Panc1 (cell line): ENCODE results near the gene KIAA1958. TPM values are rescaled to one million over a fixed set of nuclear protein-coding genes. Genes with fewer than 3 reads are reported as not detected.

Experiments
- ATAC-seq: fragments of 200-7000 bp; cut with Tn5 transposase; 2 replicates; pipeline ENCODE4 v1.9.1; 2020; ENCODE audit warnings: mild to moderate bottlenecking, moderate library complexity
- BruUV-seq: library from RNA; stranded (reverse); fragments of 400-500 nt; replicated peaks from 2 replicates; lab custom pipeline; 2021; lab: Mats Ljungman, UMichigan
- CTCF ChIA-PET: fragments of 300-600 bp; sonication (Branson Sonifier 250); formaldehyde crosslinking; loops from one replicate; lab custom pipeline; 2022; ENCODE audit warnings: antibody characterized with exemption; lab: Charles Lee
- POLR2A ChIA-PET: fragments of 300-600 bp; sonication (Branson Sonifier 250); formaldehyde crosslinking; loops from one replicate; lab custom pipeline; 2022; ENCODE audit warnings: antibody characterized with exemption; lab: Charles Lee
- DNase-seq: peaks from one replicate; pipeline ENCODE4 v3.0.0-alpha.2; 2010; ENCODE audit warnings: low read depth, low spot score
- H3K27ac ChIP-seq: 2 replicates; pipeline ENCODE4 v1.5.1; 2011; ENCODE audit warnings: mild to moderate bottlenecking, low read length, inconsistent platforms
- H3K27me3 ChIP-seq: fragments of 200-500 bp; sonication (Bioruptor generic); 2 replicates; pipeline ENCODE4 v1.6.0; 2014; ENCODE audit warnings: low read length, inconsistent platforms; ENCODE audit not compliant: control insufficient read depth, insufficient read depth
- H3K36me3 ChIP-seq: fragments of 200-500 bp; sonication (Bioruptor generic); 2 replicates; pipeline ENCODE4 v1.5.1; 2014; ENCODE audit warnings: inconsistent platforms, mild to moderate bottlenecking, low read length, moderate library complexity; ENCODE audit not compliant: control insufficient read depth, insufficient read depth
- H3K4me1 ChIP-seq: 2 replicates; pipeline ENCODE4 v1.5.1; 2011; ENCODE audit warnings: inconsistent platforms, mild to moderate bottlenecking, low read length, moderate library complexity; ENCODE audit not compliant: control insufficient read depth, insufficient read depth
- H3K4me3 ChIP-seq, 2 experiments: 2 replicates each; pipeline ENCODE4 v1.5.1; 2011 to 2012; ENCODE audit warnings: low read depth in 2 of 2, low read length in 2 of 2, mild to moderate bottlenecking in 2 of 2, inconsistent platforms in 1 of 2, moderate library complexity in 1 of 2
- H3K9me3 ChIP-seq: fragments of 200-500 bp; sonication (Bioruptor generic); 2 replicates; pipeline ENCODE4 v1.5.1; 2014; ENCODE audit warnings: low read depth, mild to moderate bottlenecking, inconsistent platforms, low read length, moderate library complexity; ENCODE audit not compliant: control insufficient read depth, insufficient read depth
- POLR2AphosphoS5 ChIP-seq: IDR thresholded peaks from 2 replicates; pipeline ENCODE4 v1.6.1; 2012; ENCODE audit warnings: mild to moderate bottlenecking, low read depth, low read length, moderate library complexity
- SIN3A ChIP-seq: IDR thresholded peaks from 2 replicates; pipeline ENCODE4 v1.6.1; 2012; ENCODE audit warnings: low read depth, mild to moderate bottlenecking, low read length, moderate library complexity, borderline replicate concordance; ENCODE audit not compliant: insufficient read depth
- TCF7L2 ChIP-seq: IDR thresholded peaks from 2 replicates; pipeline ENCODE4 v1.6.1; 2011; ENCODE audit warnings: mild to moderate bottlenecking, low read depth, low read length, inconsistent platforms
- in situ Hi-C: cut with HindIII; loops from 2 replicates; pipeline ENCODE4 v1.10.0; 2016; ENCODE audit warnings: low sequenced_read_pairs, low pct_unique_long_range_greater_than_20kb
- intact Hi-C: fragments of 100-400 bp; cut with micrococcal nuclease; formaldehyde crosslinking; loops from one replicate; pipeline ENCODE4 v1.10.0; 2022; ENCODE audit not compliant: unreplicated experiment
- total RNA-seq: library from RNA; stranded (reverse); gene quantifications from one replicate; pipeline ENCODE4 v1.2.1, GENCODE V29; 2021; ENCODE audit not compliant: unreplicated experiment
- TF ChIP-seq, protein P1 (sequence below), 2 experiments: IDR thresholded peaks; 2 replicates each; pipeline ENCODE4 v1.6.1; 2011 to 2012; ENCODE audit warnings: low read depth in 2 of 2, control low read depth in 1 of 2, low read length in 1 of 2, mild to moderate bottlenecking in 1 of 2, moderate library complexity in 1 of 2; ENCODE audit not compliant: insufficient read depth in 1 of 2
- TF ChIP-seq, protein P2 (sequence below): fragments of 450-650 bp; IDR thresholded peaks from 2 replicates; pipeline ENCODE4 v1.5.1; 2017; ENCODE audit warnings: mild to moderate bottlenecking

The KIAA1958 gene
- total RNA-seq, 1 experiment from 2014 or later: 10.4 TPM

DNA sequence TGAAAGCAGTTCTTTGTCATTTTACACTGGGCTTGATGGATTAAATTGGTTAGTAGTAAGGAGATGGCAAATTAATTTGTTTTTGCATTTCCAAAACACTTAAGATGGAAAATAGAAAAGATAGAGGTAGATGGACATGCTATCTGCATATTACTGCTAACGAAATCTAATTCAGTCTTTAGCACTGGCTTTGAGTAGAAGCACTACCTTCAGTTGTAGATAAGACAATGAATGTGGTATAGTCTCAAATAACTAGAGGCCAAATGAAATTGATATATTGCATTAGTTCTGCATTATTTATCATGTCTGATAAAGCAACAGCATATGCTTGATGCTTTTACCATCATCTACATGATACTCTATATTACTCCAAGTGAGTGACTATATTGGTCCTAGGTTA, 33.4 kb downstream of the KIAA1958 start:
- Histone ChIP-seq H3K9me3 (no peaks in the 10 kb centered on the region), H3K4me1 (no peaks in the 10 kb centered on the region), H3K27me3 (no peaks in the 10 kb centered on the region), H3K36me3 (no peaks in the 10 kb centered on the region), H3K27ac (no peak overlapping the region), H3K4me3 (no peak overlapping the region)
- no TSS peak for BruUV-seq
- intact Hi-C loops (no loop called here), in situ Hi-C loops (no loop called here)
- no peak for DNase-seq
- CTCF ChIA-PET: no interaction called here
- POLR2A ChIA-PET: no interaction called here
- TF ChIP-seq, protein P1, sequence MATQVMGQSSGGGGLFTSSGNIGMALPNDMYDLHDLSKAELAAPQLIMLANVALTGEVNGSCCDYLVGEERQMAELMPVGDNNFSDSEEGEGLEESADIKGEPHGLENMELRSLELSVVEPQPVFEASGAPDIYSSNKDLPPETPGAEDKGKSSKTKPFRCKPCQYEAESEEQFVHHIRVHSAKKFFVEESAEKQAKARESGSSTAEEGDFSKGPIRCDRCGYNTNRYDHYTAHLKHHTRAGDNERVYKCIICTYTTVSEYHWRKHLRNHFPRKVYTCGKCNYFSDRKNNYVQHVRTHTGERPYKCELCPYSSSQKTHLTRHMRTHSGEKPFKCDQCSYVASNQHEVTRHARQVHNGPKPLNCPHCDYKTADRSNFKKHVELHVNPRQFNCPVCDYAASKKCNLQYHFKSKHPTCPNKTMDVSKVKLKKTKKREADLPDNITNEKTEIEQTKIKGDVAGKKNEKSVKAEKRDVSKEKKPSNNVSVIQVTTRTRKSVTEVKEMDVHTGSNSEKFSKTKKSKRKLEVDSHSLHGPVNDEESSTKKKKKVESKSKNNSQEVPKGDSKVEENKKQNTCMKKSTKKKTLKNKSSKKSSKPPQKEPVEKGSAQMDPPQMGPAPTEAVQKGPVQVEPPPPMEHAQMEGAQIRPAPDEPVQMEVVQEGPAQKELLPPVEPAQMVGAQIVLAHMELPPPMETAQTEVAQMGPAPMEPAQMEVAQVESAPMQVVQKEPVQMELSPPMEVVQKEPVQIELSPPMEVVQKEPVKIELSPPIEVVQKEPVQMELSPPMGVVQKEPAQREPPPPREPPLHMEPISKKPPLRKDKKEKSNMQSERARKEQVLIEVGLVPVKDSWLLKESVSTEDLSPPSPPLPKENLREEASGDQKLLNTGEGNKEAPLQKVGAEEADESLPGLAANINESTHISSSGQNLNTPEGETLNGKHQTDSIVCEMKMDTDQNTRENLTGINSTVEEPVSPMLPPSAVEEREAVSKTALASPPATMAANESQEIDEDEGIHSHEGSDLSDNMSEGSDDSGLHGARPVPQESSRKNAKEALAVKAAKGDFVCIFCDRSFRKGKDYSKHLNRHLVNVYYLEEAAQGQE (IDR thresholded peaks at IDR 0.05; ENCODE audit: insufficient read depth in 1 of 2, low read depth in 2 of 2, low read length in 1 of 2): no peak
- no peak for TF ChIP-seq SIN3A
- TF ChIP-seq POLR2AphosphoS5: no peak
- TF ChIP-seq, protein P2, sequence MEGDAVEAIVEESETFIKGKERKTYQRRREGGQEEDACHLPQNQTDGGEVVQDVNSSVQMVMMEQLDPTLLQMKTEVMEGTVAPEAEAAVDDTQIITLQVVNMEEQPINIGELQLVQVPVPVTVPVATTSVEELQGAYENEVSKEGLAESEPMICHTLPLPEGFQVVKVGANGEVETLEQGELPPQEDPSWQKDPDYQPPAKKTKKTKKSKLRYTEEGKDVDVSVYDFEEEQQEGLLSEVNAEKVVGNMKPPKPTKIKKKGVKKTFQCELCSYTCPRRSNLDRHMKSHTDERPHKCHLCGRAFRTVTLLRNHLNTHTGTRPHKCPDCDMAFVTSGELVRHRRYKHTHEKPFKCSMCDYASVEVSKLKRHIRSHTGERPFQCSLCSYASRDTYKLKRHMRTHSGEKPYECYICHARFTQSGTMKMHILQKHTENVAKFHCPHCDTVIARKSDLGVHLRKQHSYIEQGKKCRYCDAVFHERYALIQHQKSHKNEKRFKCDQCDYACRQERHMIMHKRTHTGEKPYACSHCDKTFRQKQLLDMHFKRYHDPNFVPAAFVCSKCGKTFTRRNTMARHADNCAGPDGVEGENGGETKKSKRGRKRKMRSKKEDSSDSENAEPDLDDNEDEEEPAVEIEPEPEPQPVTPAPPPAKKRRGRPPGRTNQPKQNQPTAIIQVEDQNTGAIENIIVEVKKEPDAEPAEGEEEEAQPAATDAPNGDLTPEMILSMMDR: no peak
- TF ChIP-seq TCF7L2: no peak
- ATAC-seq: no peak

DNA sequence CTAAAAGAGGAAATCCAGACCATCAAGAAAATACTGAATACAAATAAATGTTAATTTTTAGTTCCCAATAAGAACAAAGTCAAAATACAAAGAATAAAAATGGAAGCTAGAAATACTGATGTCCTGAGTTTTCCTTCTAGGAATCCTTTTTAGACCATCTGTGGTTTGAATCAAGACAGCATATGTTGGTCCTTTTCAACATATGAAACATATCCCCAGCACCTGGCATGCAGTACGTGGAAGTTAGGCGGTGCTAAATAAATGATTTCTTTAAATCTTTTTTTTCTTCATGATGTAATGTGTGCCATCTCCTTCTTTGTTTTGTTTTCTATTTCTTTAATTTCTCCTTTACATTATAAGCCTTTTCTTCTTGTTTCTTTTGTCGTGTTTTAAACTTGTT, 34.0 kb downstream of the KIAA1958 start:
- H3K27ac ChIP-seq: no peak overlapping the region
- in situ Hi-C loops: no loop called here
- intact Hi-C loops: no loop called here
- ChIA-PET CTCF (no interaction called here), POLR2A (no interaction called here)
- DNase-seq (no peak), ATAC-seq (no peak)
- H3K27me3 ChIP-seq: no peaks in the 10 kb centered on the region
- H3K36me3 ChIP-seq: no peaks in the 10 kb centered on the region
- TF ChIP-seq, protein P2: no peak
- TF ChIP-seq TCF7L2: no peak
- no peaks in the 10 kb centered on the region for H3K4me1 ChIP-seq
- no TSS peak for BruUV-seq
- H3K9me3 ChIP-seq: no peaks in the 10 kb centered on the region
- no peak overlapping the region for H3K4me3 ChIP-seq

DNA sequence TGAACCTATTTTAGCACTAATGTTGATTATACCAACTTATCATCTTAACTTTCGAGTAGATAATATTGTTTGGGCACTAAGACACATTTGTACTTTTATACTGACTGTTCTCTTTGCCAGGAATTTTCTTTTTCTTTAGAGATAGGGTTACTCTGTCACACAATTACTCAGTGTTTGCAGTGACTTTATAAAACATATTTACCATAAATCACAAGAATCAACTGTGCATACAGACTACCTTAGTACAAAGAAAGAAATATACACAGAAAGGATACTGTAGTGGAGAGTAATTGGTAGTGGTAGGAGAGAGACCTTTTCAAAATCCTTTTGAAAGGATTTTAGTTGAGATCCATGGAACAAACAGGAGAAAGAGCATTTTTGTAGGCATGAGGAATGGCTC, 40.3 kb downstream of the KIAA1958 start:
- no TSS peak for BruUV-seq
- intact Hi-C loops: no loop called here

More for the DNA sequence above, 40.3 kb downstream of the KIAA1958 start:
- Histone ChIP-seq H3K4me1 (no peaks in the 10 kb centered on the region), H3K9me3 (no peaks in the 10 kb centered on the region), H3K27ac (no peak overlapping the region), H3K36me3 (no peaks in the 10 kb centered on the region), H3K27me3 (no peaks in the 10 kb centered on the region), H3K4me3 (no peak overlapping the region)
- no peak for ATAC-seq
- CTCF ChIA-PET: no interaction called here
- DNase-seq: no peak
- in situ Hi-C loops: no loop called here
- TF ChIP-seq, protein P2: no peak
- no peak for TF ChIP-seq SIN3A
- POLR2A ChIA-PET: no interaction called here
